Neural cell (in vitro differentiated cells): Measurements from ENCODE around the gene TFB2M. TPM values are rescaled to one million over a fixed set of nuclear protein-coding genes. Genes with fewer than 3 reads are reported as not detected.

Experiments used
- H2AFZ ChIP-seq: fragments of 200-600, 300-800 bp; sonication (generic), shearing (Covaris generic); 2 replicates; pipeline ENCODE4 v1.6.0; 2014; ENCODE audit warnings: low read depth, mild to moderate bottlenecking, antibody characterized with exemption, low read length, moderate library complexity
- H3F3A ChIP-seq: fragments of 200-600 bp; shearing (Covaris generic); 2 replicates; pipeline ENCODE4 v1.6.1; 2016; ENCODE audit warnings: mild to moderate bottlenecking, moderate library complexity, mixed read lengths, antibody characterized with exemption, low read length; ENCODE audit not compliant: insufficient read depth, poor library complexity, severe bottlenecking
- H3K27ac ChIP-seq: fragments of 200-600, 300-800 bp; sonication (generic), shearing (Covaris generic); 2 replicates; pipeline ENCODE4 v1.5.1; 2014; ENCODE audit warnings: mild to moderate bottlenecking, low read length, moderate library complexity
- H3K27me3 ChIP-seq: fragments of 300-800, 200-600 bp; sonication (generic), shearing (Covaris generic); 2 replicates; pipeline ENCODE4 v1.6.0; 2014; ENCODE audit warnings: mild to moderate bottlenecking, low read depth, low read length, moderate library complexity; ENCODE audit not compliant: insufficient read depth
- H3K36me3 ChIP-seq: fragments of 300-800, 200-600 bp; sonication (generic), shearing (Covaris generic); 2 replicates; pipeline ENCODE4 v1.5.1; 2014; ENCODE audit warnings: mild to moderate bottlenecking, antibody characterized with exemption, low read length, moderate library complexity; ENCODE audit not compliant: insufficient read depth
- H3K4me2 ChIP-seq: fragments of 300-800, 200-600 bp; sonication (generic), shearing (Covaris generic); 2 replicates; pipeline ENCODE4 v1.6.0; 2014; ENCODE audit warnings: mild to moderate bottlenecking, low read length
- H3K4me3 ChIP-seq: fragments of 300-800, 200-600 bp; sonication (generic), shearing (Covaris generic); 2 replicates; pipeline ENCODE4 v1.5.1; 2014; ENCODE audit warnings: mild to moderate bottlenecking, low read length, moderate library complexity
- H3K79me2 ChIP-seq: fragments of 200-600 bp; shearing (Covaris generic); replicated peaks from 2 replicates; pipeline ENCODE4 v1.6.0; 2014; ENCODE audit warnings: mild to moderate bottlenecking, low read length, moderate library complexity; ENCODE audit not compliant: insufficient read depth
- H3K9ac ChIP-seq: fragments of 300-800, 200-600 bp; sonication (generic), shearing (Covaris generic); 2 replicates; pipeline ENCODE4 v1.6.1; 2016; ENCODE audit warnings: mild to moderate bottlenecking, low read length, mixed read lengths
- H3K9me2 ChIP-seq: fragments of 200-600 bp; shearing (Covaris generic); 2 replicates; pipeline ENCODE4 v1.6.1; 2016; ENCODE audit warnings: mild to moderate bottlenecking, low read length, mixed read lengths; ENCODE audit not compliant: insufficient read depth
- H3K9me3 ChIP-seq: fragments of 200-600, 300-800 bp; sonication (generic), shearing (Covaris generic); 2 replicates; pipeline ENCODE4 v1.6.1; 2016; ENCODE audit warnings: mild to moderate bottlenecking, mixed run types, low read length, moderate library complexity, mixed read lengths
- H4K20me1 ChIP-seq: fragments of 200-600 bp; shearing (Covaris generic); 2 replicates; pipeline ENCODE4 v1.6.1; 2016; ENCODE audit warnings: mild to moderate bottlenecking, mixed run types; ENCODE audit not compliant: insufficient read depth
- EZH2 ChIP-seq: fragments of 200-600, 300-800 bp; shearing (Covaris generic), sonication (generic); IDR thresholded peaks from 2 replicates; pipeline ENCODE4 v1.6.1; 2014; ENCODE audit warnings: antibody characterized with exemption, low read length, borderline replicate concordance, mild to moderate bottlenecking; ENCODE audit not compliant: insufficient read depth, poor library complexity, severe bottlenecking
- MXI1 ChIP-seq: fragments of 450-650 bp; conservative IDR thresholded peaks from 2 replicates; pipeline ENCODE4 v1.6.1; 2014; ENCODE audit warnings: antibody characterized with exemption, mild to moderate bottlenecking; ENCODE audit not compliant: poor library complexity, severe bottlenecking
- POLR2AphosphoS5 ChIP-seq: IDR thresholded peaks from 2 replicates; pipeline ENCODE4 v1.6.1; 2012
- RAD21 ChIP-seq: fragments of 450-650 bp; conservative IDR thresholded peaks from 2 replicates; pipeline ENCODE4 v1.6.1; 2014; ENCODE audit warnings: antibody characterized with exemption, mild to moderate bottlenecking, moderate library complexity
- TAF1 ChIP-seq: IDR thresholded peaks from 2 replicates; pipeline ENCODE4 v1.6.1; 2012; ENCODE audit warnings: low read depth
- polyA plus RNA-seq: library from polyadenylated mRNA; depleted of rRNA; stranded (reverse); fragments of >200 nt; gene quantifications from 2 replicates; pipeline ENCODE4 v1.2.3, GENCODE V29; 2014
- TF ChIP-seq, protein P1 (sequence below): fragments of 450-650 bp; IDR thresholded peaks from 2 replicates; pipeline ENCODE4 v1.5.1; 2014; ENCODE audit warnings: antibody characterized with exemption, mild to moderate bottlenecking, moderate library complexity; ENCODE audit not compliant: poor library complexity, severe bottlenecking
- TF ChIP-seq, protein P2 (sequence below): IDR thresholded peaks from 2 replicates; pipeline ENCODE4 v1.6.1; 2012; ENCODE audit warnings: borderline replicate concordance

The TFB2M gene
- polyA plus RNA-seq, 1 donor from 2014 or later = 19.2 TPM

DNA sequence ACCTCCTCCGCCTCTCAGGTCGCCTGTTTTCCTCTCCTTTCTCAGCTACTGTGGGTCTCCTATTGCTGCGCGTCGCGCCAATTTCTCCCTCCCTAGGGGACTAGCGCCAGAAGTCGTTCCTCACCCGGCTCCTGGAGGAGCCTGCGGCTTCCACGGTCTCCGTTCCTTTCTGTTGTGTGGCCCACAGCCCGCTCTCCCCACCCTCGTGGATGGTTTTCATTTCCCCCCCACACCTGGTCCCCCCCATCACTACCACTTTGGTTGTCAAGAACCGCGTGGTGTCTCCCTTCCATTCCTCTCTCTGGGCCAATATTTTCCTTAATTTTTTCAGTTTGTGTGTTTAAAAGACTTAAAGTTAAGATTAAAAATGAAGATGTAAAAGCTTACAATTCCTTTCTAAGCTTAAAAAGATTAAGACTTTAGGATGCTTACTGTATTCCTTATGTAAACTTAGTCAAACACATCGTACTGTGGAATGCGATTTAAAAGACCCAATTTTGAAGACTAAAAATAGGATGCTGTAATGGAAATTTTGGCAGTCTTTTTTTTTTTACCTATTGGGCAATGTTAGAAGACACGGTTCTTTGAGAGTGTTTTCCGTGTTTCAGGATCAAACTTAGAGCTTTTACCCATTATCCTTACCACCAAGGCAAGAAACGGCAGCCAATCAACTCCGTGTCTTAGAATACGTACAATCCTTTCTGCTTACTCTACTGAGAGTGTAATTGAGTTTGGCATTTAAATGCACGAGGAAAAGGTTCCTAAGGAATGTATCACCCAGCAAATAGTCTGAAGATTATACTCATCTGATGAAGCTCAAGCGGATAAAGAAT is 968 bp upstream of the TFB2M start:
- no peaks in the 10 kb centered on the region for H3K36me3 ChIP-seq
- peaks cover 53% of the 10 kb centered on the region for H3K79me2 ChIP-seq
- H3K9me2 ChIP-seq = no peaks in the 10 kb centered on the region
- no peaks in the 10 kb centered on the region for H4K20me1 ChIP-seq
- no peaks in the 10 kb centered on the region for H3F3A ChIP-seq
- peak overlapping the region; percentile 61 for H2AFZ ChIP-seq
- H3K9me3 ChIP-seq = no peaks in the 10 kb centered on the region
- peak overlapping the region; percentile 90 for H3K27ac ChIP-seq
- peak overlapping the region; percentile 92 for H3K4me3 ChIP-seq
- TF ChIP-seq MXI1 = no peak
- TF ChIP-seq, protein P1, sequence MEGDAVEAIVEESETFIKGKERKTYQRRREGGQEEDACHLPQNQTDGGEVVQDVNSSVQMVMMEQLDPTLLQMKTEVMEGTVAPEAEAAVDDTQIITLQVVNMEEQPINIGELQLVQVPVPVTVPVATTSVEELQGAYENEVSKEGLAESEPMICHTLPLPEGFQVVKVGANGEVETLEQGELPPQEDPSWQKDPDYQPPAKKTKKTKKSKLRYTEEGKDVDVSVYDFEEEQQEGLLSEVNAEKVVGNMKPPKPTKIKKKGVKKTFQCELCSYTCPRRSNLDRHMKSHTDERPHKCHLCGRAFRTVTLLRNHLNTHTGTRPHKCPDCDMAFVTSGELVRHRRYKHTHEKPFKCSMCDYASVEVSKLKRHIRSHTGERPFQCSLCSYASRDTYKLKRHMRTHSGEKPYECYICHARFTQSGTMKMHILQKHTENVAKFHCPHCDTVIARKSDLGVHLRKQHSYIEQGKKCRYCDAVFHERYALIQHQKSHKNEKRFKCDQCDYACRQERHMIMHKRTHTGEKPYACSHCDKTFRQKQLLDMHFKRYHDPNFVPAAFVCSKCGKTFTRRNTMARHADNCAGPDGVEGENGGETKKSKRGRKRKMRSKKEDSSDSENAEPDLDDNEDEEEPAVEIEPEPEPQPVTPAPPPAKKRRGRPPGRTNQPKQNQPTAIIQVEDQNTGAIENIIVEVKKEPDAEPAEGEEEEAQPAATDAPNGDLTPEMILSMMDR = peak; percentile 7
- peak overlapping the region; percentile 71 for H3K4me2 ChIP-seq
- H3K9ac ChIP-seq = peak overlapping the region; percentile 87
- H3K27me3 ChIP-seq = no peaks in the 10 kb centered on the region

DNA sequence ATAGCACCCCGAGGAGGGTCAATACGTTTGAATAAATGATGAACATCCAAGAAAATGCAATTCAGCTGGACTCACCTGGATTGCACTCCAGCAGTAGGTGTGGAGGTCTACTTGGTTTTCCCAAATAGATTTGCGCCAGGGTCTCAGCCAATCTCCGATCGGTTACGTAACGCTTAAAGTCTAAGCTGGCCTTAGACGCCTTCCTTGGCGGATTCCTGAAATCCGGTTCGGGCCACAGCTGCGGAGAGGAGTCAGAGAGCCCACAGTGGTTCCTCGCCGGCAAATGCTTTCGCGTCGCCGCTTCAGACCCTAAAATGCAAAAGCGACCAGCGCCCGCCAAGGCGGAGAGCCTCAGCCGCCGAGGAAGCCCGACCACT is 322 bp downstream of the TFB2M start:
- no peaks in the 10 kb centered on the region for H3F3A ChIP-seq
- H3K4me2 ChIP-seq = peak overlapping the region; percentile 70
- H3K9ac ChIP-seq = peak overlapping the region; percentile 87
- H2AFZ ChIP-seq = peak overlapping the region; percentile 57
- H3K36me3 ChIP-seq = no peaks in the 10 kb centered on the region
- peaks cover 44% of the 10 kb centered on the region for H3K79me2 ChIP-seq
- peak overlapping the region; percentile 92 for H3K4me3 ChIP-seq
- H3K27ac ChIP-seq = peak overlapping the region; percentile 90
- TF ChIP-seq, protein P2, sequence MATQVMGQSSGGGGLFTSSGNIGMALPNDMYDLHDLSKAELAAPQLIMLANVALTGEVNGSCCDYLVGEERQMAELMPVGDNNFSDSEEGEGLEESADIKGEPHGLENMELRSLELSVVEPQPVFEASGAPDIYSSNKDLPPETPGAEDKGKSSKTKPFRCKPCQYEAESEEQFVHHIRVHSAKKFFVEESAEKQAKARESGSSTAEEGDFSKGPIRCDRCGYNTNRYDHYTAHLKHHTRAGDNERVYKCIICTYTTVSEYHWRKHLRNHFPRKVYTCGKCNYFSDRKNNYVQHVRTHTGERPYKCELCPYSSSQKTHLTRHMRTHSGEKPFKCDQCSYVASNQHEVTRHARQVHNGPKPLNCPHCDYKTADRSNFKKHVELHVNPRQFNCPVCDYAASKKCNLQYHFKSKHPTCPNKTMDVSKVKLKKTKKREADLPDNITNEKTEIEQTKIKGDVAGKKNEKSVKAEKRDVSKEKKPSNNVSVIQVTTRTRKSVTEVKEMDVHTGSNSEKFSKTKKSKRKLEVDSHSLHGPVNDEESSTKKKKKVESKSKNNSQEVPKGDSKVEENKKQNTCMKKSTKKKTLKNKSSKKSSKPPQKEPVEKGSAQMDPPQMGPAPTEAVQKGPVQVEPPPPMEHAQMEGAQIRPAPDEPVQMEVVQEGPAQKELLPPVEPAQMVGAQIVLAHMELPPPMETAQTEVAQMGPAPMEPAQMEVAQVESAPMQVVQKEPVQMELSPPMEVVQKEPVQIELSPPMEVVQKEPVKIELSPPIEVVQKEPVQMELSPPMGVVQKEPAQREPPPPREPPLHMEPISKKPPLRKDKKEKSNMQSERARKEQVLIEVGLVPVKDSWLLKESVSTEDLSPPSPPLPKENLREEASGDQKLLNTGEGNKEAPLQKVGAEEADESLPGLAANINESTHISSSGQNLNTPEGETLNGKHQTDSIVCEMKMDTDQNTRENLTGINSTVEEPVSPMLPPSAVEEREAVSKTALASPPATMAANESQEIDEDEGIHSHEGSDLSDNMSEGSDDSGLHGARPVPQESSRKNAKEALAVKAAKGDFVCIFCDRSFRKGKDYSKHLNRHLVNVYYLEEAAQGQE = no peak
- no peak for TF ChIP-seq EZH2
- no peak for TF ChIP-seq POLR2AphosphoS5
- no peak for TF ChIP-seq TAF1
- TF ChIP-seq, protein P1 = no peak
- no peak for TF ChIP-seq RAD21
- H3K9me3 ChIP-seq = no peaks in the 10 kb centered on the region
- no peaks in the 10 kb centered on the region for H3K9me2 ChIP-seq
- H4K20me1 ChIP-seq = no peaks in the 10 kb centered on the region
- H3K27me3 ChIP-seq = no peaks in the 10 kb centered on the region
